Stimulated activated CD4-positive, alpha-beta T cell treated with anti-CD3 and anti-CD28 coated beads, Interleukin-1b, Interleukin-23, amount 100 ng/mL, for 24 hours (primary cell): ENCODE results near the gene RNF130.
A peak's percentile ranks its signal among the peaks of the same experiment; 100 is the strongest.

Source experiments
- DNase-seq, 4 experiments: peaks; one replicate each; pipeline ENCODE4 v3.0.0-alpha.2; 2020; ENCODE audit warnings: low read depth in 4 of 4, low spot score in 1 of 4

Gene RNF130, protein sequence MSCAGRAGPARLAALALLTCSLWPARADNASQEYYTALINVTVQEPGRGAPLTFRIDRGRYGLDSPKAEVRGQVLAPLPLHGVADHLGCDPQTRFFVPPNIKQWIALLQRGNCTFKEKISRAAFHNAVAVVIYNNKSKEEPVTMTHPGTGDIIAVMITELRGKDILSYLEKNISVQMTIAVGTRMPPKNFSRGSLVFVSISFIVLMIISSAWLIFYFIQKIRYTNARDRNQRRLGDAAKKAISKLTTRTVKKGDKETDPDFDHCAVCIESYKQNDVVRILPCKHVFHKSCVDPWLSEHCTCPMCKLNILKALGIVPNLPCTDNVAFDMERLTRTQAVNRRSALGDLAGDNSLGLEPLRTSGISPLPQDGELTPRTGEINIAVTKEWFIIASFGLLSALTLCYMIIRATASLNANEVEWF

GRCh38 chr5:180071531-180072255 is at the start of gene RNF130:
Gene RNF130 (minus strand): TSS chr5:180071759. CDS start chr5:180071702, 57 bp downstream.
- DNase-seq: peak; percentile 74 to 84 (median 80)

- DNase-seq: no peak
These were observed 48.9 kb upstream of the RNF130 start for GRCh38 chr5:180120237-180121101.

DNA sequence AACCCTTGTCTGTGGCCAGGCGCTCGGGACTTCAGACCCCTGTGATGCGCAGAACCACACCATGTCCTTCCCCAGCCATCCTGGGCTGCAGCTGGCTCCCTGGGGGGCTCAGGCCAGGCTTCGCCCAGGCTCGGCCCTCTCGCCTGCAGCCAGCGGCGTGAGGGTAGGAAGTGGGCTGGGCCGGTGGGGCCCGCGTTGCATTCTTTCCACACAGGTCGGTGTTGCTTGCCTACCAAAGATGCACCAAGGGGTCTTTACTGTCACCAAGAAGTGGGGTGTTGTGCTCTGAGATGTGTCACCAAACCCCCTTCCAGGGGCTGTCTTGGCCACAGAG is 48.3 kb upstream of the RNF130 start:
- no peak for DNase-seq

GRCh38 chr5:180119031-180119902 is 47.7 kb upstream of the RNF130 start:
- DNase-seq: no peak

- no peak for DNase-seq
These were observed 46.8 kb upstream of the RNF130 start for GRCh38 chr5:180118391-180118791.

DNA sequence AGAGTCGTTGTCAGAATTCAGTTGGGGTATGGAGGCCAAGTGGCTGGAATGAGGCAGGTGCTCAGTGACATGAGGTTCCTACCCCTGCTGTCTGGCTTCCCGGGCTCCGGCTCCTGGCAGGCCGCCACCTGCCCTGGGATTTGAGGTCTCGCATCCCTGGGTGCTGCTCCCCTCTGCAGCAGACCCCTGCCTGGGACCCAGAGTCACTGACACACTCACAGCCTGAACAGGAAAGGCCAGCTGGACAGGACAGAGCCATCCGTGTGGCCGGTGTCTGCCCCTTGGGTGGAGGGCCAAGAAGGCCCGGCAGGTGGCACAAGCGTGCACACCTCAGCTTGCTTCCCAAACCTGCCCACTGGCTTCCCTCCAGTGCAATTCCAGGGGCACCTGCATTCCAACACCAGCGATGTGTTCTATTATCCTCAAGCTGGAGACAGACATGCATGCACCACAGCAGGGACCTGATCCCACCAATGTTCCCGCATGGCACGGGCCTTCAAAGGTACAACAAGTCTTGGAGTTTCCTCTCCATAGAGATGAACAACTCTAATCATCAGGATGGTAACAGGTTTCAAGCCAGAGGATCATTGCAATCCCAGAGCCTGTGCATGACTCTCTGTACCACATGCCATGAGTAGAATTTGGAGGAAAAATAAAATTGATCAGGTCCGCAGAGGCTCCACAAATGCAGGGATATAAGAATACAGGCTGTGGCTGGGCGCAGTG is 45.6 kb upstream of the RNF130 start:
- no peak for DNase-seq

DNA sequence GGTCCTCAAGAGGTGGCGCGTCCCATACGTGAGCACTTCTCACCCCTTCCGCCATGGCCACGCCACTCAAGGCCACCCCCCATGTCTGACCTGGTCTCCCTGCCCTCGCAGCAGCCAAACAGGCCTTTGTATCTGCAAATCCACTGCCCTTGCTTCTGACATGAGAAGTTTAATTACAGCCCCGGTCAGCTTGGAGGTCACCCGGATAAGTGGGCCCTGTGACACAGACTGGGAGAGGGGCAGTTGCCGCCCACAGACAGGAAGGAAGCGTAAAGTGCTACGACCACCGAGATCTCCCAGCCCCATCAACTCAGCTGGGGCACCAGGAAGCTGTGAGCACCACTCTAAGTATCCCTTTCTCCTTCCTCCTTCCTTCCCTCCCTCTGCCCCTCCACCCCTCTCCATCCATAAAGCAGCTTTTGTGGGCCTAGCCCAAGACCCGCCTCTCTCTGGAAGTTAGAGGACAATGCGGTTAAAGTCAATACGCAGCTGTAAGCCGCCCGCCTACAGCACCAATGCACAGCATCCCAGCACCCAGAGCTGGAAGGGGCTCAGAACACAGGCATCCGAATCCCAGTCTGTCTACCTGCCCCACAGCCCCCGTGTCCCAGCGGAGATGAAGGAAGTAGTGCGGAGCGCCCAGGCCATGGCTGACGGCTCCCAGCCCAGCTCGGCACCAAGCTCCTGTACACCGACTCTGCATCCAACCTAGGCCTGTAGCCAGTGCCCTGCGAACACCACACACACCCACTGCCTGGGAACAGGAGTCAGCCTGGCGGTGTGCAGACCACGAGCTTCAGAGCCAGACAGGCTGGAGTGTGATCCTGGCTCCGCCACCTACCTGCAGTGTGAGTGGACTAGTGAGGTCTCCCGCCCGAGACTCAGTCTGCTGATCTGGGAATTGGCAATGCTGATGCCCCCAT is 44.8 kb upstream of the RNF130 start:
- DNase-seq: no peak

GRCh38 chr5:180115326-180116076 is 43.9 kb upstream of the RNF130 start:
- DNase-seq: no peak

DNA sequence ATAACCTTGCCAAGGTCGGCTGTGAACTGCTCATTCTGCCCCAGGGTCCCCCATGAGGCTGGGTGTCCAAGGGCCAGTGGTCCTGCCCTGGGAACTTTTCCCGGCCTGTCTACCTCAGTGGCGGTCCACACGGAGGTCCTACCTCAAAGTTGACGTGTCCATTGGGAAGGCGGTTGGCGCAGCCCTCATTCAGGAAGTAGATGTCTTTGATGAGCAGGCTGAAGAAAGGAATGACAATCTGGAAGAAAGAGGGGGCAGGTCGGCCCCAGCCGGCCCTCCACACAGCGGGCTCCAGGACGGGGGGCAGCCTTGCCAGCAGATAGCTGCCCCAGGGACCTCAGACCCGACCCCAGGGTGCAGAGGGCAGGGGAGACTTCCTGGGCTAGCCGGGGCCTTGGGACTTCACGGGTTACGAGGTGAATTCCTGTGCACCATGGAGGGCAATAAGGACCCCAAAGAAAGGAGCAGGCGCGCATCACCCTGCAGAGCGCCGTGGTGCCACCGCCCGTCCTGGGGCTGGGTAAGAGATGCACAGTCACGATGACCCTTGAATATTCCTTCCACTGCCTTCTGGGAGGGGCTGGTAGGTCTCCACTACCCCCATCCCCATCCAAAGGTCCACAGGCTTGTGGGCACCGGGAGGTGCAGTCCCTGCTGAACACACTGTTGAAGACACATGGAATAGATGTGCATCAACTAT is 42.9 kb upstream of the RNF130 start:
- no peak for DNase-seq

DNA sequence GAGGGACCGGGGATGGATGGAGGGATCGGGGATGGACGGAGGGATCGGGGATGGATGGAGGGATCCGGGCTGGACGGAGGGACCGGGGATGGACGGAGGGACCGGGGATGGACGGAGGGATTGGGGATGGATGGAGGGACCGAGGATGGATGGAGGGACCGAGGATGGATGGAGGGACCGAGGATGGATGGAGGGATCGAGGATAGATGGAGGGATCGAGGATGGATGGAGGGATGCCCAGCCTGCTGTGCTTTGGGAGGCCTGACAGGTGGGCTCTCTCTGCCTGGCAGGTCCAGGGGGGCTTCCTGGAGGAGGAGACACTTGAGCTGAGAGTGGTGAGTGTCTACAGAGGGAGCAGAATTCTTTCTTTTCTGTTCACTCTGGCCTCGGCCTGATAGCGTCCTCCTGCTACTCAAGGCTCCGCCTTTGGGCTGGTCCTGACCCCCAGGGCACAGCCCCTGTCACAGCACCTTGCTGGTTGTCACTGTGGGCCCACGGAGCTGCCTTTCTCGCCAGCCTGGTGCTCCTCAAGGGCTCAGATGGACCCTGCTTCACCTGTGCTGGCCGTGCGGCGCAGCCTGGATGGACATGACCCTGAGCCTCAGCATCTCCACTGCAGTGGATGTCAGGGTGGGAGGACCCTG is 42.2 kb upstream of the RNF130 start:
- DNase-seq: no peak

GRCh38 chr5:180112181-180112861 is 40.8 kb upstream of the RNF130 start:
- DNase-seq: no peak

GRCh38 chr5:180111273-180112002 is 39.9 kb upstream of the RNF130 start:
- DNase-seq: no peak

GRCh38 chr5:180109920-180110319 is 38.4 kb upstream of the RNF130 start:
- no peak for DNase-seq

- no peak for DNase-seq
These were observed 35.4 kb upstream of the RNF130 start for GRCh38 chr5:180107005-180107404.

GRCh38 chr5:180105827-180106312 is 34.3 kb upstream of the RNF130 start:
- DNase-seq: no peak

DNA sequence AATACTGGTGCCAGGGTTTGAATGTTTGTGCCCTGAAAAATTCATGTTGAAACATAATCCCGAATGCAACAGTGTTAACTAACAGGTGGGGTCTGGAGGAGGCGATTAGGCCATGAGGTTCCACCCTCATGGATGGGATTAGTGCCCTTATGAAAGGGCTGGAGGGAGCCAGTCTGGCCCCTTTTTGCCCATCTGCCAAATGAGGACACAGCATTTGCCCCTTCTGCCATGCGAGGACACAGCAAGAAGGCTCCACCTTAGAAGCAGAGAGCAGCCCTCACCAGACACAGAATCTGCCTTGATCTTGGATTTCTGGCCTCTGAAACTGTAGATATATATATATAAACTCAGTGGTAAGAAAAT is 32.6 kb upstream of the RNF130 start:
- DNase-seq: no peak
